Keratinocyte (primary cell): ENCODE measurements around the gene TRPM2.

Experiments used
- CTCF ChIP-seq, 3 experiments: IDR thresholded peaks in 1 of 3; conservative IDR thresholded peaks in 1 of 3; optimal IDR thresholded peaks in 1 of 3; 2 replicates in 2 of 3; 3 replicates in 1 of 3; pipeline versions ENCODE3 to v1.5.1; 2011; ENCODE audit warnings: low read length in 3 of 3, mild to moderate bottlenecking in 3 of 3, moderate library complexity in 2 of 3, control low read depth in 1 of 3, inconsistent platforms in 1 of 3; ENCODE audit not compliant: insufficient read depth in 2 of 3; ENCODE audit errors: extremely low read depth in 1 of 3
- EZH2 ChIP-seq: IDR thresholded peaks from one replicate; pipeline ENCODE4 v1.6.1; 2012; ENCODE audit warnings: inconsistent platforms, mild to moderate bottlenecking, low read length, moderate library complexity

GRCh38 chr21:44398499-44398898 lies 45.1 kb downstream of the TRPM2 start:
- TF ChIP-seq CTCF (optimal IDR thresholded peaks at IDR 0.05 in 1 of 3, IDR thresholded peaks at IDR 0.05 in 1 of 3, conservative IDR thresholded peaks at IDR 0.05 in 1 of 3; ENCODE audit: extremely low read depth in 1 of 3, insufficient read depth in 2 of 3, low read length in 3 of 3) (no peak), EZH2 (no peak)
